Activated CD4-positive, alpha-beta T cell treated with anti-CD3 and anti-CD28 coated beads for 1 hour (primary cell): ENCODE results near the gene CELF2.

Source experiments
- DNase-seq: peaks from one replicate; pipeline ENCODE4 v3.0.0-alpha.2; 2020

The CELF2 gene

GRCh38 chr10:11284291-11285085 is 266.8 kb downstream of the CELF2 start:
- no peak for DNase-seq

- no peak for DNase-seq
Observed at GRCh38 chr10:11285171-11285570, 267.5 kb downstream of the CELF2 start.

GRCh38 chr10:11286261-11286852 is 268.7 kb downstream of the CELF2 start:
- no peak for DNase-seq

GRCh38 chr10:11288302-11288701 is 270.6 kb downstream of the CELF2 start:
- no peak for DNase-seq

GRCh38 chr10:11290156-11290890 is 272.7 kb downstream of the CELF2 start:
- no peak for DNase-seq

- no peak for DNase-seq
Observed at GRCh38 chr10:11292576-11293302, 275.1 kb downstream of the CELF2 start.

GRCh38 chr10:11293332-11293731 is 275.7 kb downstream of the CELF2 start:
- no peak for DNase-seq

GRCh38 chr10:11294831-11295450 is 277.3 kb downstream of the CELF2 start:
- no peak for DNase-seq

- DNase-seq = no peak
Observed at GRCh38 chr10:11295492-11295891, 277.8 kb downstream of the CELF2 start.

GRCh38 chr10:11297136-11297535 is 279.5 kb downstream of the CELF2 start:
- no peak for DNase-seq

- no peak for DNase-seq
Observed at GRCh38 chr10:11298116-11298515, 280.4 kb downstream of the CELF2 start.

GRCh38 chr10:11299125-11299524 is 281.5 kb downstream of the CELF2 start:
- no peak for DNase-seq

- no peak for DNase-seq
Observed at GRCh38 chr10:11300026-11300425, 282.4 kb downstream of the CELF2 start.

GRCh38 chr10:11300563-11300962 is 282.9 kb downstream of the CELF2 start:
- no peak for DNase-seq

- no peak for DNase-seq
Observed at GRCh38 chr10:11301571-11302111, 284.0 kb downstream of the CELF2 start.

- no peak for DNase-seq
Observed at GRCh38 chr10:11302181-11302580, 284.5 kb downstream of the CELF2 start.

- DNase-seq = no peak
Observed at GRCh38 chr10:11303361-11304170, 285.9 kb downstream of the CELF2 start.

- DNase-seq = no peak
Observed at GRCh38 chr10:11304906-11305585, 287.4 kb downstream of the CELF2 start.

GRCh38 chr10:11305825-11306593 is 288.3 kb downstream of the CELF2 start:
- DNase-seq = no peak

GRCh38 chr10:11307004-11307403 is 289.3 kb downstream of the CELF2 start:
- DNase-seq = no peak
